PC-3 (cell line): ENCODE data around the gene HRH3.

Experiments used
- CTCF ChIP-seq: fragments of 300-600 bp; sonication (generic); conservative IDR thresholded peaks from 2 replicates; pipeline ENCODE4 v1.5.1; 2017; ENCODE audit warnings: antibody characterized with exemption, low read depth, mild to moderate bottlenecking, low read length
- EZH2 ChIP-seq: fragments of 300-600 bp; sonication (generic); IDR thresholded peaks from one replicate; pipeline ENCODE4 v1.6.1; 2017; ENCODE audit warnings: antibody characterized with exemption, mild to moderate bottlenecking, low read length; ENCODE audit not compliant: unreplicated experiment
- EZH2phosphoT487 ChIP-seq: fragments of 300-600 bp; sonication (generic); IDR thresholded peaks from 2 replicates; pipeline ENCODE4 v1.6.1; 2018; ENCODE audit warnings: mild to moderate bottlenecking, antibody characterized with exemption, low read length, borderline replicate concordance

DNA sequence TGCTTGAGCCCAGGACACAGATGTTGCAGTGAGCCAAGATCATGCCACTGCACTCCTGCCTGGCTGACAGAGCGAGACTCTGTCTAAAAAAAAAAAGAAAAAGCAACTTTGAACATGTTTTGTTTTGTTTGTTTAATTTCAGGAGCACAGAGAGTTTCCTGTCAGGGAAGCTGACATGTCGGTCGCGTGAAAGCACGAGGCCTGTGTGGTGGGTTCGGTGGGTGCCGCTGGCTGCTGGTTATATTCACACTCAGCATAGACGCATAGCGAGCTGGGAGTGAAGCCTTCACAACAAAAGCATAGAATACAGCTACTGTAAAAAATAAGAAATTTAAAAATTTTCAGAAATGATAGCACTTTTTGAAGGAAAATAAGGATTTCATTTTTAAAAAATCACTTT, 22.8 kb downstream of the HRH3 start:
- TF ChIP-seq EZH2 (no peak), EZH2phosphoT487 (no peak), CTCF (no peak)
